ENCODE results near the gene ANKRD34C.
"Not testable (repeated sequence)": the region's sequence is repeated elsewhere in the genome, so short reads cannot be mapped to it uniquely, and the experiment has no call there.

ANKRD34C gene

GRCh38 chr15:79311901-79312553, 29.5 kb downstream of the ANKRD34C start:
- DNase-seq: no peak

- DNase-seq: no peak
Observed at GRCh38 chr15:79314186-79314585, 31.7 kb downstream of the ANKRD34C start.

GRCh38 chr15:79314811-79315210, 32.3 kb downstream of the ANKRD34C start:
- no peak for DNase-seq

GRCh38 chr15:79315623-79316328, 33.3 kb downstream of the ANKRD34C start:
- DNase-seq: no peak

- DNase-seq: no peak
Observed at GRCh38 chr15:79316864-79317263, 34.3 kb downstream of the ANKRD34C start.

- DNase-seq: not testable (repeated sequence)
Observed at GRCh38 chr15:79319973-79320372, 37.5 kb downstream of the ANKRD34C start.

GRCh38 chr15:79321876-79322275, 39.4 kb downstream of the ANKRD34C start:
- DNase-seq: no peak

- no peak for DNase-seq
Observed at GRCh38 chr15:79322306-79322705, 39.8 kb downstream of the ANKRD34C start.

GRCh38 chr15:79322945-79323344, 40.4 kb downstream of the ANKRD34C start:
- no peak for DNase-seq

- no peak for DNase-seq
Observed at GRCh38 chr15:79329171-79329611, 46.7 kb downstream of the ANKRD34C start.

All from activated CD8-positive, alpha-beta memory T cell treated with anti-CD3 and anti-CD28 coated beads for 24 hours (primary cell).